GM18508 (cell line): Measurements from ENCODE around the gene STAT5A.
"Not testable (repeated sequence)": the region's sequence is repeated elsewhere in the genome, so short reads cannot be mapped to it uniquely, and the experiment has no call there.

Source experiments
- ATAC-seq: cut with Tn5 transposase; IDR thresholded peaks from one replicate; pipeline ENCODE4 v1.9.1; 2021; ENCODE audit warnings: moderate number of reproducible peaks; ENCODE audit not compliant: insufficient read depth, unreplicated experiment

Gene STAT5A

DNA sequence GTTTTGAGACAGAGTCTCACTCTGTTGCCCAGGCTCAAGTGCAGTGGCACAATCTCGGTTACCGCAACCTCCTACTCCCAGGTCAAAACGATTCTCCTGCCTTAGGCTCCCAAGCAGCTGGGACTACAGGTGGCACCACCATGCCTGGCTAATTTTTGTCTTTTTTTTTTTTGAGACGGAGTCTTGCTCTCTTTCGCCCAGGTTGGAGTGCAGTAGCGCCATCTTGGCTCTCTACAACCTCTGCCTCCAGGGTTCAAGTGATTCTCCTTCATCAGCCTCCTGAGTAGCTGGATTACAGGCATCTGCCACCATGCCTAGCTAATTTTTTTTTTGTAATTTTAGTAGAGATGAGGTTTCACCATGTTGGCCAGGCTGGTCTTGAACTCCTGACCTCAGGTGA, 29.7 kb downstream of the STAT5A start:
- not testable (repeated sequence) for ATAC-seq

GRCh38 chr17:42321555-42321954, 33.3 kb downstream of the STAT5A start:
- ATAC-seq, result no peak

DNA sequence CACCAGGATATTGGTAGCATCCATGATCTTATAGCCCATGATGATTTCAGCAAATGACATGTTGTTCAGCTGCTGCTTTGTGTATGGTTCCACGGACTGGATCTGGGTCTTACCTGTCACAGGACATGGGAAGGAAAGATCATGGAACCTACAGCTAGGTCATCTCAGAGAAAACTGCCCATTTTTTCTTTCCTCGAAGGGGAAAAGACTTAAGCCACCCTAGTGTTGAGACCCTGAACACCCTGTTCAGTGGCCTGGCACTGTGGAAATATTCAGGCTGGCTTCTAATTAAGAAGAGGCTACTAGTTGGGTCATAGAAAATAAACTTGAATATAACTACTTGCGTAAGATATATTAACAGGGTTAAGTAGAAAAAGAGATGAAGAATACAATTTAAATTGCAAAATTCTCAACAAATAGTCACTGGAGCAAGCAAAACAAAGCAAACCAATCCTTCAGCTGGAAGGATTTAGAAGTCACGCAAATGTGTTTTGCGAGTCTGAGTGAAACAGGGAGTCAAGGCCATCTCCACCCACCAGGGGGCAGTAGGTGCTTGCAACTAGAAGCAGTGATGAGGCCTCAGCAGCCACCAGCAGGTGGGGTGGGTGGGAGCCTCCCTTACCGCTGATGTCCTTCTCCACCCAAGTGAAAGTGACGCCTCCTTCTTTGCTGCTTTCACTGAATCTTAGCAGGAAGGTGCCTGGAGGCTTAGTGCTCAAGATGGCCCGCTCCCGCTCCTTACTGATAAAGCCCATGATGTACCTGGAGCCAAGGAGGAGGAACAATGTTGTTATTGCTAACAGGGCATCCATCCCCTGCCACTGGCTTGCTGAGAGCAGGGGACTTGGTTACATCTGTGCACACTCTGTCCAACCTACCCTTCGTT, 34.3 kb downstream of the STAT5A start:
- no peak for ATAC-seq

DNA sequence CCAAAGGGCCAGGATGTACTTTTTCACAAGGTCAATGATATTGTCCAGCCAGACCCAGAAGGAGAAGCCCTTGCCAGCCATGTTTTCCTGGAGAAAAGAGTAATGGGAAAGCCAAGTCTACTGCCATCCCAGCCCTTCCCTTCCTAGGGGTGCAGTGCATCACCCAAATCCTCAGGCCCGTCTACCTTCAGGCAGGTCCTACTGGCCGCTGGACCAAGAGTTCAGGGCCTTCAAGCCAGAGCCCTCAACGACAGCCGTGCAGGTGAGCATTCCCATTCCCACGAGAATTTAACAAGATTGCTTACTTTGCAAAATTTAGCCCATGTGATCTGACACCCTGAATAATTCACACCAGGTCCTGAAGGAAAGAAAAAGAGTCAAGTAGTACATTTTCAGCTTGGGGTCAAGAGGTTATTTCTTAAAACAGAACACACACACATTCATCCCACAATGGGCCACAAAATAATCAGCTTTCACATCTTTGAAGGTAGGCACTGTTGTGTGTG, 35.0 kb downstream of the STAT5A start:
- ATAC-seq, result no peak

- ATAC-seq, result no peak
These were observed 36.7 kb downstream of the STAT5A start for GRCh38 chr17:42325026-42325425.

DNA sequence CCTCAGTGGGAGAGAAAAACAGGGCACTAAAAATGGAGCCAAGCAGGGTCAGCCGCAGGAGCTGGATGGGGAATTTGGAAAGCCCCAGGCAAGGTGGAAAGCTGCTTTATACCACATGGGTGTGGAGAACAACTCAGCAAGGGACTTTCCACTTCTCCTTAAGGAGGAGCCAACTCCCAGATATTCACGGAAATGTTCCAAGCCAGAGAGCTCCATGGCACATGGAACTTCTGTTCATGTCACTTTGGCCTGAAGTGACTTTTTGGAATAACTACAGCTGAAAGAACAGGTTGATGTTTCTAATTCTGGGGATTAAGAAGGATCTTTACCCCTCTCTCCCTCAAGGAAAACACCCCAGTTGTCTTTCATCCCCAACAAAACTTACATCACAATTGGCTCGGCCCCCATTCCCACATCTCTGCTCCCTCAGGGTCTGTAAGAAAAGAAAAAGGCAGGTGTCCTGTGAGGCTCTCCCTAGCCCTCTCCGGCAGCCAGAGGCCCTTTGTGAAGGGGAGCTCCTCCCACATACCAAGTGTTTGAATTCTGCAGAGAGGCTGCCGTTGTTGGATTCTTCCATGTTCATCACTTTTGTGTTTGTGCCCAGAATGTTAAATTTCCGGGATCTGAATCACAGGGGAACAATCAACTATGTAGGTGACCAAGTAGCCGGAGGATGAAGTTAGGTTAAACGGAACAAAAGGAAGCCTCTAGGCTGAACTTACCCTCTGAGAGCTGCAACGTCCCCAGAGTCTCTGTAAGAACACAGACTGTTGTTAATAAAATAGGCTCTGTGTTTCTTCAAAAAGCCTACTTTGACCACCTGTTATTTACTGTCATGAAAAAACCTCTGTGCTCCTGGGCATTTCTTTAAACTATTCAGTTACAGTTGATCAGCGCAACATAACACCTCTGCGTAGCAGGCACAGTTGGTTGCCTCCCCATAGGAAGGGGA, 41.0 kb downstream of the STAT5A start:
- no peak for ATAC-seq

DNA sequence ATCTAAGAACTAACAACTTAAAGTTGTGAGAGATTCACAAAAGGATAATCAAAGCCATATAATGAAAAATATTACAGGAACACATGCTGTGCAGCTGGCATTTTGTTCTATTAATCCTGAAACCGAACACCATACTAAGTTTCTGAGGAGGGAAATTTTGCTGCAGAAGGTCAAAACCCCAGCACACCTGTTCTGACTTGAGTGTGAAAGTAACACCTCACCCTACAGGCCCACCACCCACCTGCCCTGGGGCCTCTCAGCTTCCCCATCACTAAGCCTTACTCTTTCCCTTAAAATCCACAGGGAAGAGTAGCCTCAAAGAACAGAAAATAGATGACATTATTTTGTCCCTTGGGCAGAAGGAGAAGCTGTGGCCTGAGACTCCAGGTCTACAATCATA, 44.8 kb downstream of the STAT5A start:
- no peak for ATAC-seq

DNA sequence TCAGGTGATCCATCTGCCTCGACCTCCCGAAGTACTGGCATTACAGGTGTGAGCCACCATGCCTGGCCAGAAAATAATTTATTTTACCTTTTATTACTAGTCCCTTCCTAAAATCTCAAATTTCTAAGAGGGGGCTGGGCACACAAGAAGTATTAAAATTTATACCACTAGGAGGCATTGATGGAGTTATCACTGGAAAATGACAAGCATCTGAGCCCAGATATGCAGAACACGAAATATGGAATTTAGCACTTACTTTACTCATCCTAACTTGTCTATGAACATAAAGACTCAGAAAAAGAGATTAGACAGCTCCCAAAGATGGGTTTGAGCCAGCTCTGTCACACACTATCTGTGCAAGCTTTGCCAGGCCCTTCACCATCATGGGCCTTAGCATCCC, 46.4 kb downstream of the STAT5A start:
- ATAC-seq, result no peak

GRCh38 chr17:42337442-42337841, 49.1 kb downstream of the STAT5A start:
- ATAC-seq, result no peak

- ATAC-seq, result no peak
These were observed 50.2 kb downstream of the STAT5A start for GRCh38 chr17:42338427-42338985.

GRCh38 chr17:42339221-42339620, 50.9 kb downstream of the STAT5A start:
- ATAC-seq, result no peak

DNA sequence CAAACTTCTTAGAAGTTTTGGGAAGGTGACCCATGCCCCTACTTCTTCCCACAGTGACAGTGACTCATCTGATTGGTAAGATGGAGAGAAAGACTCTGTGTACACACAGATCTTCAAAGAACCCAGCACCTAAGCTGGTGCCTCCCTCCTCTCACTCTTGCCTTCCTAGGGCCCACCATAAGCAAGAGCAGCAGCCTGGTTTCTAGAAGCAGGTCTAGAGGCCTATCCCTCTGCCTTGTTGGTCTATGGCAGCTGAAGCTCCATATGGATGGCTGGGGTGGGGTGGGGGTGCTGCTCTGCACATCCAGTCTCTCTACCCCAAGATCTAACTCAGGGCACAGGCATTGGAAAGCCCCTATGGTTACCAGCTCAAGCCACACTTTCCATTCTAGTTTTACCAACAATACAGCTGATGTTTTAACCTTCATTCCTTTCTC, 52.4 kb downstream of the STAT5A start:
- ATAC-seq, result no peak

GRCh38 chr17:42341568-42341967, 53.3 kb downstream of the STAT5A start:
- no peak for ATAC-seq

DNA sequence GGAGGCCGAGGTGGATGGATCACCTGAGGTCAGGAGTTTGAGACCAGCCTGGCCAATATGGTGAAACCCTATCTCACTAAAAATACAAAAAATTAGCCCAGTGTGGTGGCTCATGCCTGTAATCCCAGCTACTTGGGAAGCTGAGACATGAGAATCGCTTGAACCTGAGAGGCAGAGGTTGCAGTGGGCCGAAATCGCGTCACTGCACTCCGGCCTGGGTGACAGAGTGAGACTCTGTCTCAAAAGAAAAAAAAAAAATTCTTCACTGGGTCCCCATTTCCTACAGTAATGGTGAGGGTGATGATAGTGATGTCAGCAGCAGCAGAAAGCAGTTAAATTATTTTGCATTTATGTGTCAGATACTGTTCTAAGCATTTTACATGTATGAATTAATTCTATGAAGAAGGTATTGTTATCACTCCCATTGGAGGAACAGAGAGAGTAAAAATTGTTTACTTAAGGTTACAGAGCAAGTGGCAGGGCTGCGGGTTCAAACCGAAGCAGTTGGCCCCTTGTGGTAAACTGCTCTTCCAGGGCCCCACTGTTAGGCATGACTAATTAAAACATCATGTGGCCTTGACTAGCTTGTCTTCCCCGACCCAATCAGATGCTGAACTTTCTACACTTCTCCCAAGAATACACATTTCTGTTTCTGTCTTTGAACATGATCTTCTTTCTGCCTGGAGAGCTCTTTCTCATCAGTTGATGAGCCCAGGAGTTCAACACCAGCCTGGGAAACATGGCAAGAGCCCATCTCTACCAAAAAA, 54.1 kb downstream of the STAT5A start:
- ATAC-seq, result no peak

DNA sequence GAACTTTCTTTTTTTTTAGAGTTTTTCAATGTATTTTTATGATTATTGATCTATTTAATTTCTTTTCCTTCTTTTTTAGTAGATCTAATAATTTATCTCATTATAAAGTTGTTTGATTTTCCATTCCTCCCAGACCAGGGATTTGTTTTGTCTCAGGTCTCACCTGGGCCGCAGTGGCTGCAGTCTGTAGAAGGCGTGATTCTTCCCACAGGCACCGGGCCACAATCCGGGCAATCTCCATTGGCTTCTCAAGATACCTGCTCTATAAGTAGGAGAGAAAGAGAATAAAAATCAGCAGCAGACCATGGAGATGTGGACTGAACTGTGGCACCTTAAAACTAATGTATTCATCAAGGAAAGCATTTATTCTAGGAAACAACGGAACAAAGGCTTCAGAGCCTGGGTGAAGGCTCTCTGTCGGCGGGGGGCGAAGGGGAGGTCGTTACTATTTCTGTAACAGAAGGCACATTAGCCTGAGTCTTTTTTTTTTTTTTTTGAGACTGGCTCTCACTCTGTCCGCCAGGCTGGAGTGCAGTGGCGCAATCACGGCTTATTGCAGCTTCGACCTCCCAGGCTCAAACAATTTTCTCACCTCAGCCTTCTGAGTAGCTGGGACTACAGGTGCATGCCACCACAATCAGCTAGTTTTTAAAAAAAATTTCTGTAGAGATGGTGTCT, 57.2 kb downstream of the STAT5A start:
- ATAC-seq, result no peak

GRCh38 chr17:42346481-42346880, 58.2 kb downstream of the STAT5A start:
- ATAC-seq, result no peak

GRCh38 chr17:42347198-42347597, 58.9 kb downstream of the STAT5A start:
- no peak for ATAC-seq

GRCh38 chr17:42347606-42348005, 59.3 kb downstream of the STAT5A start:
- ATAC-seq, result no peak

DNA sequence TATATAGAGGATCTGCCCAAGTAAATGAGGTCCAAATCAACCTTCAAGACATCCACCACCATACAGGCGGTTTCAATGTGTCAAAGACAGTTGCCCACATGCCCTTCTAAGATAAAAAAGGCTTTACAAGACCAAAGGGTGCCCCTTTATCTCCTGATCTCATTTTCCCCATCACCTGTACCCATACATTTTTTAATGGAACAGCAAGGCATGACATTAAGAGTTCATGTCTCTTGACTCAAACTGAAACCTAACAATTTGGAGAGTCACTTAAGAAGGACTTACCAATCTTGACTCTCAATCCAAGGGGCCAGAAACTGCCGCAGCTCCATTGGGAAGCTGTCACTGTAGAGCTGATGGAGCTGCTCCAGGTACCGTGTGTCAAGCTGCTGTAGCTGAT, 59.8 kb downstream of the STAT5A start:
- no peak for ATAC-seq
